Stimulated activated CD4-positive, alpha-beta T cell treated with anti-CD3 and anti-CD28 coated beads, Interleukin-1b, Interleukin-23, amount 100 ng/mL, for 1 hour (primary cell): ENCODE results near the gene IGSF23.
"Not testable (repeated sequence)": the region's sequence is repeated elsewhere in the genome, so short reads cannot be mapped to it uniquely, and the experiment has no call there.

Experiments
- DNase-seq, 2 donors: peaks; one replicate each; pipeline ENCODE4 v3.0.0-alpha.2; 2020; ENCODE audit warnings: low read depth in 2 of 2

IGSF23 gene

DNA sequence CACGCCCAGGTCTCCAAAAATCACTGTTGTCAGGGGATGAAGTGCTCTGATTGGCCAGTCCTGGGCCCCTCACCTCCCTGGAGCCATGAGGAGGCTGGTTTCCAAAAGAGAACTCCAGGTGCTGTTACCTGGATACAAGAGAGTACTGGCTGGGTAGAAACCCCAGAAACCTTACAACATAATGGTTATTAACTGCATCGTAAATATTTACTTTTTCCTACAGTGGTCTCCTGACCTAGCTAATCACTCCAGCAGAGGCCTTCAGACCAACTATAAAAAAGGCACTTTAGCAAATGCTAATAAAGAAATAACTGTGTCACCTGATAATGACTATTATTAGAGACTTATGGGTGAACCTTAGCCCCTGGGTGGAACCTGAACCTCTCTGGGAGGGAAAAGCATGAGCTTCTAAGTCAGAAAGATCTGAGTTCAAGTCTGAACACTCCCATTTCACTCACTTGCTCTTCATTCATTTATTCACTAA, 1.5 kb upstream of the IGSF23 start:
- no peak for DNase-seq

DNA sequence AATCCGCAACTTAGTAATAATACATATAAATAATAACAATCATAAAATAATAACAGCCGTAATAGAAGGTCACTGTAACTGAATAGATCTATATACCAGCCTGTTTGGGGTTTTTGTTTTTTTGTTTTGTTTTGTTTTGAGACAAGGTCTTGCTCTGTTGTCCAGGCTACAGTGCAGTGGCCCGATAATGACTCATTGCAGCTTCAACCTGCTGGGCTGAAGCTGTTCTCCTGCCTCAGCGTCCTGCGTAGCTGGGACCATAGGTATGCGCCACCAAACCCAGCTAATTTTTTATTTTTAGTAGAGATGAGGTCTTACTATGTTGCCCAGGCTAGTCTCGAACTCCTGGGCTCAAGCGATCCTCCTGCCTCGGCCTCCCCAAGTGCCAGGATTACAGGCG, 950 bp downstream of the IGSF23 start:
- no peak for DNase-seq

DNA sequence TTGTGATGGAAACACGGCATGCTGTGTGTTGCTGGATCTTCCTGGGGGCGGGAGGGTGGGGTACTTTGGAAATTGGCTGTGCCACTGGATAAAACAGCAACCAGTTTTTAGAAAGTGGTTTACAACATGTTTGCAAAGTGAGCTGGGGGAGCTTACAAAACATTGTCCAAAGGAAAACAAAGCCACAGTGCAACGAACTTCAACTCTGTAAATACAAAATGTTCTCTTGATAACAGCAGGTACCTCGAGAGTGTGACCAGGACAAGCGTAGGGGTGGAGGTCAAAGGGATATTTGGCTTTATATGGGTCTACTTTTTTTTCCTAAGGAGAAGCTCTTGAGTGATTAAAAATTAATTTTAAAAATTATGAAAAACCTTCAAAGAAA, 2.5 kb downstream of the IGSF23 start:
- DNase-seq = no peak

DNA sequence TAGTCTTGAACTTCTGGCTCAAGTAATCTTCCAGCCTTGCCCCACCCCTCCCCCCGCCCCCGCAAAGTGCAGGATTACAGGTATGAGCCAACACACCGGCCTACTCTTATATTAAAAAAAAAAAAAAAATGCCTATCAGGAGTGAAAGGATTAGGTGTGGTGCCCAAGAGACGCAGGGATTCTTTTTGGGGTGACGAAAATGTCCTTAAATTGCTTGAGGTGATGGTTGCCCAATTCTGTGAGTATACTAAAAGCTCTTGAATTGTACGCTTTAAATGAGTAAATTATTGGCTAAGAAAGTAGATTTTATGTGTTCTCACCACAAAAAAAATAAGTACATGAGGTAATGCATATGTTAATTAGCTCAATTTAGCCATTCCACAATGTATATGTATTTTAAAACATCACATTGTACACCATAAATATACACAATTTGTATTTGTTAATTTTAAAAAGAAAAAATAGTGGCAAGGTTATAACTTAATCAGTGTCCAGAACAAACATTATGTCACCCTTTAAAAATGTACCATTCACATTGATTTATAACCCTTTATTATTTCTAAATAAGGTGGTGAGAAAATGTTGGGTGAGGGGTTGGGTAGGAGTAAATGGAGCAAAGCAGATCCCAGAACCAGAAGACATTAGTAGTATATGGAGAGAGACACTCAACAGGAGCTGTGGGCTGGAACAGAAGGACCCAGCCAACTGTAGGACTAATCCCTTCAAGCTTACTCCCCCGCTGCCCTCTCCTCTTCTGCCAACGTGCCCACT, 3.9 kb downstream of the IGSF23 start:
- DNase-seq = no peak

DNA sequence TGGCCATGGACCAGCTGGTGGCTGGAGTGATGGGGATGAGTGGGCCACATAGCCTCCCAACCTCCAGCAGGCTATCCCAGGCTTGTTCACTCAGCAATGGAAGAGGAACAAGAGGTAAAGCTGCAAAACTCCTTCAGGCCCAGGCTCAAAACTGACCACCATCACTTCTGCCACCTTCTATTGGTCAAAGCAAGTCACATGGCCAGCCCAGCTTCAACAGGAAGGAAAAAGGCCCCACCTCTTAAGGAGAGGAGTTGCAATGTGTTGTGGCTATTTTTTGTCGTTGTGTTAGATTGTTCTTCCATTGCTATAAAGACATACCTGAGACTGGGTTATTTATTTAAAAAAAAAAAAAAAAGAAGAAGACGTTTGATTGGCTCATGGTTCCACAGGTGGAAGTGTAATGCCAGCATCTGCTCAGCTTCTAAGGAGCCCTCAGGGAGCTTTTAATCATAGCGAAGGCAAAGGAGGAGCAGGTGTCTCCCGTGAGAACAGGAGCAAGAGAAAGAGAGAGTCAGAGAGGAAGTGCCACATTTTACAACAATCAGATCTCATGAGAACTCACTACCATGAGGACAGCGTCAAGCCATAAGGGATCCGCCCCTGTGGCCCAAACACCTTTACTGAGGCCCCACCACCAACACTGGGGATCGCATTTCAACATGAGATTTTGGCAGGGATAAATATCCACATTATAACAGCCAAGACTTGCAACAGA, 5.4 kb downstream of the IGSF23 start:
- no peak for DNase-seq

DNA sequence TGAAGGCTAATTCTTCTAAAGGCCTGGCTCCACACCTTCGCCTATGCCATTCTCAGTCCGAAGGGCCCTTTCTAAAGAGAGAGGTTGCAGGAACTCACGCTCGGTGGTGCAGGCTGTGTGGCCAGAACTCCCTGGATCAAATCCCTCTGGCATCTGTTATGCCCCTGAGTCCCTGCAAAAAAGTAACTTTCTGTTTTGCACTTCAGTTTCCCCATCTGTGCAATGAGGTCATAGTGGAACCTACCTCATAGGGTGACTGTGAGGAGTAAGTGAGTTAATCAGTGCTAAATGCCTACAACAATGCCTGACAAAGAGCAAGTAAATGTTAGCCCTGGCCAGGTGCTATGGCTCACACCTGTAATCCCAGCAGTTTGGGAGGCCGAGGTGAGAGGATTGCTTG, 7.3 kb downstream of the IGSF23 start:
- no peak for DNase-seq

DNA sequence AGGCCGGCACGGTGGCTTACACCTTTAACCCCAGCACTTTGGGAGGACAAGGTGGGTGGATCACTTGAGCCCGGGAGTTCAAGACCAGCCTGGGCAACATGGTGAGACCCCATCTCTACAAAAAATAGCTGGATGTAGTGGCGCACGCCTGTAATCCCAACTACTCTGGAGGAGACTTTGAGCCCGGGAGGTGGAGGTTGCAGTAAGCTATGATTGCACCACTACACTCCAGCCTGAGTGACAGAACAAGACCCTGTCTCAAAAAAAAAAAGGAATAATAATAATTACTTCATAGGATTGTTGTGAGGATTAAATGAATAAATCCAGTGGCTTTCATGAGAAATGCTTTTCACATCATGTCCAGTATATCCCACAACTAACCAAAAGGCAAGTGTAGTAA, 8.0 kb downstream of the IGSF23 start:
- DNase-seq = no peak

DNA sequence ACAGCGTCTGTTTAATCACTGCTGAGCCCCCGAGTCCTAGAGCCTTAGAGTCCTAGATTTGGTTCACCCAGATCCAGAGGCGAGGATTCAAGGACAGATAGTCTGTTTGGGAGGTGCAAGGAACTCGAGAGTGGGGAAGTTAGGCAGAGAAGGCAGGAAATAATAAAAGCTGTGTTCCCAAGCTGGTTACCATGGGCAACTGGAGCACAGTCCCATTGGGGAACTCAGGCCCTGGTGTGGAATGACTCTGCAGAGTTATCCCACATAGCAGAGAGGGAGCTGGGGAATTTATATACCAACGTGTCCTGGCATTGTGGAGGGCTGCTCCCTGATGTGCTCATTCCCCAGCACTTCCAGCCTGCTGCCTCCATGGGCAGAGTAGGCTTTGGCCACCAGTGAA, 9.7 kb downstream of the IGSF23 start:
- no peak for DNase-seq

DNA sequence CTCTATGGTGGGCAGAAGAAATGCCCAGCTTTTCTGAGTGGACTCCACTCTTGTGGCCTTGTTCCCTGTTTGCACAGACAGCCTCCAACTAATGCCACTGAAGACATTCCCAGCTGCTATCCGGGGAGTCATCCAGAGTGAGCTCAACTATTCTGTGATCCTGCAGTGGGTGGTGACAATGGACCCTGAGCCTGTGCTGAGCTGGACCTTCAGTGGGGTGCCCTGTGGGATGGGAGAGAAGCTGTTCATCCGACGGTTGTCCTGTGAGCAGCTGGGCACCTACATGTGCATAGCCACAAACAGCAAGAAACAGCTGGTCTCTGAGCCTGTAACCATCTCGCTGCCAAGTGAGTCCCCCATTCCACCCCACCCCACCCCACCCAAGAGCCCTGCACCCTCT, 10.3 kb downstream of the IGSF23 start:
- DNase-seq = no peak

DNA sequence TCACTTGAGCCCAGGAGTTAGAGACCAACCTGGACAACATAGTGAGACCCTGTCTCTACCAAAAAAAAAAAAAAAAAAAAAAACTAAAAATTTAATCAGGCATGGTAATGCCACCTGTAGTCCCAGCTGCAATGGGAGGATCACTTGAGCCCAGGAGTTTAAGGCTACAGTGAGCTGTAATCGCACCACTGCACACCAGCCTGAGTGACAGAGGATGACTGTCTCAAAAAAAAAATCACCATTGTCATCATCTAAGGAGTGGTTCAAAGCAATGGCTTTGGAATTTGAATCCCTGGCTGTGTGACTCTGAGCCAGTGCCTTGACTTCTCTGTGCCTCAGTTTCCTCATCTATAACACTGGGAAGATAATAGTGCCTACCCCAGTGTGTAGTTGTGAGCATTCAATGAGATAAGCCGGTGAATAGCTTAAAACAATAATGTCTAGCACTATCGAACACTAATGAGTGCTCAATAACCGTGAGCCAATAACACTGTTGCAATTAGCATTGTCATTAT, 11.5 kb downstream of the IGSF23 start:
- DNase-seq = no peak

DNA sequence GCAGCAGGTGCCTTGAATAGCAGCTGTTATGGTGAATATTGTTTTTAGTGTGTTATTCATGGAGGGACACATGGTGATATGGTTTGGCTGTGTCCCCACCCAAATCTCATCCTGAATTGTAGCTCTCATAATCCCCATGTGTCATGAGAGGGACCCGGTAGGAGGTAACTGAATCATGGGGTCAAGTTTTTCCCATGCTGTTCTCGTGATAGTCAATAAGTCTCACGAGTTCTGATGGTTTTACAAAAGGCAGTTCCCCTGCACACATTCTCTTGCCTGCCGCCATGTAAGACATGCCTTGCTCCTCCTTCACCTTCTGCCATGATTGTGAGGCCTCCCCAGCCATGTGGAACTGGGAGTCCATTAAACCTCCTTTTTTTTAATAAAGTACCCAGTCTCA, 12.3 kb downstream of the IGSF23 start:
- not testable (repeated sequence) for DNase-seq

DNA sequence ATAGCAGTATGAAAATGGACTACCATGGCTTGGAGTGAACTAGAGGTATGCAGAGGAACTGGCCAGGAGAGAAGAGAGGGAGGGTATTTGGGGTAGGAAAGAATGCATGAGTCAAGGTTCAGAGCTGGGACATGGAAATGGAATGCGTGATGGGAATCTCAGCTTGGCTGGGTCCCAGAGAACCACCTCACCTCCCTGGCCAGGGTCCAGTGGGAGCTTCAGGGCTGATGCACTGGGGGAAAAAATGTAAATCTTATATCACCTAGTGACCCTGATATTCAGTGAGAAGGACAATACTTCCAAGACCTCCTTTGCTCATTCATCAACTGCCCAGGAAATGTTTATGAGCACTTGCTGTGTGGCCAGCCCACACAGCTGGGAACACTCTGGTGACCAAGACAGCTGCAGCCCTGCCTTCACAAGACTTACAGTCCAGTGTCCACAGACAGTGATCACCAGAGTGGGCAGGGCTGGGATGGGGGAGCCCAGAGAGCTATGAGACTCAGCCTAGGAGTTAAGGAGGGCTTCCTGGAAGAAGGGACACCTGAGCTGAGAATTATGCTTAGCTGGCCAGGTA, 12.8 kb downstream of the IGSF23 start:
- no peak for DNase-seq

DNA sequence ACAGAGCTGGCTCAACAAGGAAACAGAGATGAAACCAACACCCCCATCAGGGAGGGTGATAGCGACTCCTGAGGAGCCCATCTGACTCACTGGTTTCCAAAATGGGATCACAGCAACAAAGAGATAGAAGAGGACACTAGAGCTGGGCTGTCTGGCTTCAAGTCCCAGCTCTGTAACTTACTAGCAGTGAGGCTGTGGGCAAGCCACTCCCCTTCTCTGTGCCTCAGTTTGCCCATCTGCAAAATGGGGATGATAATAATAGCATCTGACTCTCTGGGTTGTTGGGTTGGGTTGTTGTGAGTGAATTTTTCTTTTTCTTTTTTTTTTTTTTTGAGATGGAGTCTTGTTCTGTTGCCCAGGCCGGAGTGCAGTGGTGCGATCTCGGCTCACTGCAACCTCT, 14.3 kb downstream of the IGSF23 start:
- no peak for DNase-seq

DNA sequence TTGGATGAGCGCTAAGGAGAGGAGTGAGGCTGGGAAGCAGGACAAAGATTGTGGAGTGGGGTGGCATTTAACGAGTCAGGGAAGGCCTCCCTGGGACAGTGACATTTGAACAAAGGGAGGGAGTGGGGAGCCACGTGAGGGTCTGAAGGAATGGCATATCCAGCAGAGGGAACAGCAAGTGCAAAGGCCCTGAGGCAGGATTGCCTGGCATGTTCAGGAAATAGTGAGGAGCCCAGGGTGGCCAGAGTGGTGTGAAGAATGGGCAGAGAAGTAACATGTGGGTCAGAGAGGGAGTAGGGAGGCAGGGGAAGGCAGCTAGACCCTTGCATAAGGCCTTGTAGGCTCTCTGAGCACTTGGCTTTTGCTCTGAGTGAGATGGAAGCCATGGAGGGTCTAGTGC, 15.4 kb downstream of the IGSF23 start:
- no peak for DNase-seq

DNA sequence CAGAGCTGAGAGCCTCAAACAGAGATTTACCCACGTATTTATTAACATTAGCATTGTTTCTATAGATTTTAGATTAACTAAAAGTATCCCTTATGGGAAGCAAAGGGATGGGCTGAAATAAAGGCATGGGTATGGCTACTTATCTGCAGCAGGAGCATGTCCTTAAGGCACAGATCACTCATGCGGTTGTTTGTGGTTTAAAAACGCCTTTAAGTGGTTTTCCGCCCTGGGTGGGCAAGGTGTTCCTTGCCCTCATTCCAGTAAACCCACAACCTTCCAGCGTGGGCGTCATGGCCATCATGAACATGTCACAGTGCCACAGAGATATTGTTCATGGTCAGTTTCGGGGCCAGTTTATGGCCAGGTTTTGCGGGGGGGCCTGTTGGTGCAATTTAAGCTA, 18.2 kb downstream of the IGSF23 start:
- not testable (repeated sequence) for DNase-seq

DNA sequence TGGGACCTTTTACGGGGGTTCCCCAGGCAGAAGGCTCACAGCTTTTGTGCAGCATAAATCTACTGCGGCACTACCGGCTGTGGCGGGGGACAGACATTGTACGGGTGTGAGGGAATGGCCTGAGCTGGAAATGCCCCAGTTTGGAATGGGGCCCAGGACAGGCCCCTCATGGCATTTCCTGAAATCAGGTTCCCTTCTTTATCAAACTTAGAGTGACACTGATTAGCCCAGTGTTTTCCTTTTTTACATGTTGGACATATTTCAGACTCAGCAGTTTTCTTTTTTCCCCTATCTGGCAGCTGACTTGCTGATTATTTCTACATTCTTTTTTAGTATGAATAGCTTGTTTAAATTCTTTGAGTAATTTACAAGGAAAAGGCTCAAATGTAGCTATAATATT, 20.7 kb downstream of the IGSF23 start:
- DNase-seq = not testable (repeated sequence)

DNA sequence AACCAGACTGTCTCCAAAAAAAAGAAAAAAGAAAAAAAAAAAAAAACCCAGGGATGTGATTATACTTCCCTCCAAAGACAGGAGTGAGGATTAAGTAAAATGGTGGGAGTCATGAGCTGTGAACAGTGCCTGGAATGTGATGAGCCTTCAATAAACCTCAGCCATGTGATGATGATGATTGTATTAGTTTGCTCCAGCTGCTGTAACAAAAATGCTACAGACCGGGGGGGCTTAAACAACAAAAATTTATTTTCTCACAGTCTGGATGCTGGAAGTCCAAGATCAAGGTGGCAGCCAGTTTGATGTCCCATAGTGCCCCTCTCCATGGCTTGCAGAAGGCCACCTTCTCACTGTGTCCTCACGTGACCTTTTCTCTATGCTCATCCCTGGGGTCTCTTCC, 21.4 kb downstream of the IGSF23 start:
- DNase-seq = no peak

DNA sequence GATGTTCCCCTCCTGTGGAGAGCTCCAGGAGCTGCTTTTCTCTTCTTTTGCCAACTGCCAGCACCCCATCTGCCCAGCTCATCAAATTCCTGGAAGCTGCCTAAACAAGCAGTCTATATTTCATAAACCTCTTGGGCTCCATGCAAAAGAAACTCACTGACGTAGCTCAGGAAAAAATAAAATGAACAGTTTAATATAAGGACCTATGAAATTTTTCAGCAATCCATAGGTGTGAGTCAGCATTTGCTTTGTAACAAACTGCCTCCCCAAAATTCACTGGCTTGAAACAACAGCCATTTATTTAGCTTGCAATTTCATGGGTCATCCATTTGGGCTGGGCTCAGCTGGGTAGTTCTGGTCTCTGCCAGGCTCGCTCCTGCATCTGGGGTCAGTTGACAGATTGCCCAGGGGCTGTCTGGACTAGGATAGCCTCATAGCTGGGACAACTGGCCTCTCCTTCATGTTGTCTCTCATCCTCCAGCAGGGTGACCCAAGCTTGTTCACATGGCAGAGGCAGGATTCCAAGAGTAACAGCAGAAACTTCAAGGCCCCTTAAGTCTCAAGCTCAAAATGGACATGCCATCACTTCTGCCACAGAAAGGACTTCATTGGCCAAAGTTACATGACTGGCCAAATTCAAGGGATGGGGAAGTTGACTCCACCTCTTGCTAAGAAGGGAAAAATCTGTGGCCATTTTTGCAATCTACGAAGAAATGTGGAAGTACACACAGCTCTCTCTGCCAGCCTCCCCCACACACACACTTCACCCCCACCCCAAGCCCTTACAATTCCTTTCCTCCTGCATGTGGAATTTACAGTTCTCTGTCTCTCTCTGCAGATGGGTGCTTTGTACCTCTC, 22.4 kb downstream of the IGSF23 start:
- no peak for DNase-seq

DNA sequence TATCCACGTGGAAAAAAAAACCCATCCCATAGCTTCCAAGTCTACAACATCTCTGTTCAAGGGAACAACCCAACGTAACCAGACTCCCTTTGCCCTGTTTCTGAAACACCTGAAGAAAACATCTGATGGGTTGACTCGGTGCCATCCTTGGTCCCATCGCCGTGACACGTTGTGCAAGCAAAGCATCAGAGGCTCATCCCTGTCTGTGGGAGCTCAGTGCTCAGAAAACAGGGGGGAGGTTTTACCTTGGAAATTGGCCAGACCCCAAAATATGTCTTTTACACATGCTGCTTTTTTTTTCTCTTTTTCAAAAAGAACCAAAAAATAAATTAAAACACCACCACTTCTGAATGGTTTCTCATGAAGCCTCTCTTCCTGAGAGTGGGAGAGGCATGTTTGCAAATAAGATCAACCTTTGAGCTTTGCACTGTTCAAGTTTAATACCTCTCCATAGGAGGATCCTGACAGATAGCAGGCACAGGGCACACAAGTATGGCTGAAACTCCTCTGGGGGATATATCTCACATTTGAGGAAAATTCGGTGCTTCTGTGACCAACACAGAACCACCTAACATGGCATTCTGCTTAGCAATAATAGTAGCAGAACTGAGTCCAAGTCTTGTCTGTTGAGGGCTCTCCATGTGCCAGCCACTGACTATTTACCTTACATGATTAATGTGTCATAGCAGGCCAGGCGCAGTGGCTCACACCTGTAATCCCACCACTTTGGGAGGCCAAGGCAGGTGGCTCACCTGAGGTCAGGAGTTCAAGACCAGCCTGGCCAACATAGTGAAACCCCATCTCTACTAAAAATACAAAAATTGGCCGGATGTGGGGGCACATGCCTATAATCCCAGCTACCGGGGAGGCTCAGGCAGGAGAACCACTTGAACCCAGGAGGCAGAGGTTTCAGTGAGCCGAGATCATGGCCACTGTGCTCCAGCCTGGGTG, 23.4 kb downstream of the IGSF23 start:
- DNase-seq = no peak

DNA sequence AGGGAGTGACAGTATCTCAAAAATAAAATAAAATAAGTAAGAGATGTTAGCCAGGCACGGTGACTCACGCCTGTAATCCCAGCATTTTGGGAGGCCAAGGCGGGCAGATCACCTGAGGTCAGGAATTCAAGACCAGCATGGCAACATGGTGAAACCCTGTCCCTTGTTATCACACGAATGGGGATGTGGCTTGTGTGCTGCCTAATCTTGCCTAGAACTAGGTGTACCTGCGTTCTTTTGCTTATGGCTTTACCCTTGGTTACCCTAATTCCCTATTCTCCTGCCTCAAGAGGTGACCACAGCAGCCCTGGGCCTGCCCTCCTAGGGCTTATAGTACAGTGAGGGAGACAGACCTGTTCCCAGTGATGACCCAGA, 24.0 kb downstream of the IGSF23 start:
- no peak for DNase-seq

DNA sequence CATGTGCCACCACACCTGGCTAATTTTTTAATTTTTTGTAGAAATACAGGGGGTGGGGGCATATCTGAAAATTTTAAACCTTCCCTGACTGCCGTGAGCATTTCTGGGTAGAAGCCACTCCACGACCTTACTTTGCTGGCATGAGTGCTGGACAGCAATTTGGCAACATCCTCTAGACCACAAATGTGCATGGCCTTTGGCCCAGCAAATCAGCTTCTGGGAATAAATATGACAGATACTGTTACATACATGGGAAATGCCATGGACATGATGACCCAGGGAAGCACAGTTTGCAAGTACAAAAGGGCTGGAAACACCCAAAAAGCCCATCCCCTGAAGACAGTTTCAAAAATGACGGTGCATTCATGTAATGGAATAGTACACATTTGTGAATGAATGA, 27.2 kb downstream of the IGSF23 start:
- no peak for DNase-seq
